ENCODE data around the gene CELF6. TPM values are rescaled to one million over a fixed set of nuclear protein-coding genes. Genes with fewer than 3 reads are reported as not detected.

Gene CELF6
- total and polyA plus RNA-seq, 2 experiments from 2014 or later = 0.14 TPM; not detected in 1

GRCh38 chr15:72339777-72340177 is 19.8 kb upstream of the CELF6 start (continued):
- TF ChIP-seq JUNB (IDR thresholded peaks at IDR 0.05; ENCODE audit: unreplicated experiment) (no peak), NANOG (IDR thresholded peaks at IDR 0.05; ENCODE audit: borderline replicate concordance) (no peak), CTCF (conservative IDR thresholded peaks at IDR 0.05; ENCODE audit: low read depth in 2 of 2) (no peak)

GRCh38 chr15:72338617-72339321 is 18.8 kb upstream of the CELF6 start:
- Histone ChIP-seq H3K4me2 (no peak overlapping the region), H3K36me3 (ENCODE audit: insufficient read depth) (no peaks in the 10 kb centered on the region), H3K27ac (ENCODE audit: low read depth) (no peak overlapping the region), H4K20me1 (replicated peaks; ENCODE audit: insufficient read depth) (no peaks in the 10 kb centered on the region), H3K27me3 (ENCODE audit: insufficient read depth) (no peaks in the 10 kb centered on the region), H3K4me3 (no peak overlapping the region), H3F3A (replicated peaks; ENCODE audit: low read depth) (no peaks in the 10 kb centered on the region), H3K4me1 (ENCODE audit: insufficient read depth) (peaks cover 4% of the 10 kb centered on the region; the same call in 1 of the 2 replicates), H3K79me2 (replicated peaks; ENCODE audit: insufficient read depth) (no peaks in the 10 kb centered on the region), H3K9me2 (ENCODE audit: insufficient read depth) (no peaks in the 10 kb centered on the region), H2AFZ (no peak overlapping the region)
- ATAC-seq (no peak), DNase-seq (ENCODE audit: low spot score) (no peak)
- Mint-ChIP-seq H3K4me1 (peaks cover 10% of the 10 kb centered on the region; the same call in 2 of the 3 replicates), H3K27me3 (ENCODE audit: insufficient read depth, low read depth, poor library complexity) (peaks cover 4% of the 10 kb centered on the region), H3K4me3 (no peak overlapping the region), H3K36me3 (ENCODE audit: low read depth) (no peaks in the 10 kb centered on the region), H3K9me3 (no peaks in the 10 kb centered on the region), H3K27ac (no peak overlapping the region)
- TF ChIP-seq EZH2 (IDR thresholded peaks at IDR 0.05; ENCODE audit: low read depth, unreplicated experiment) (no peak), ZNF462 (CRISPR knock-in tag; IDR thresholded peaks at IDR 0.05) (no peak), CREB1 (CRISPR knock-in tag; IDR thresholded peaks at IDR 0.05; ENCODE audit: low read depth) (no peak), NANOG (IDR thresholded peaks at IDR 0.05; ENCODE audit: borderline replicate concordance) (no peak), POLR2AphosphoS5 (IDR thresholded peaks at IDR 0.05; ENCODE audit: low read depth) (no peak), ZNF114 (CRISPR knock-in tag; IDR thresholded peaks at IDR 0.05) (no peak), EZH2phosphoT487 (IDR thresholded peaks at IDR 0.05; ENCODE audit: unreplicated experiment) (no peak), CTCF (conservative IDR thresholded peaks at IDR 0.05; ENCODE audit: low read depth in 2 of 2) (no peak), ZNF331 (CRISPR knock-in tag; IDR thresholded peaks at IDR 0.05; ENCODE audit: low read depth) (no peak), STAT1 (IDR thresholded peaks at IDR 0.05; ENCODE audit: unreplicated experiment) (no peak), ETS1 (IDR thresholded peaks at IDR 0.05) (no peak), JUNB (IDR thresholded peaks at IDR 0.05; ENCODE audit: unreplicated experiment) (no peak)
